K562 (cell line): ENCODE results near the gene POLD1. TPM values are rescaled to one million over a fixed set of nuclear protein-coding genes. Genes with fewer than 3 reads are reported as not detected.
A peak's percentile ranks its signal among the peaks of the same experiment; 100 is the strongest.

Experiments used
- CEBPG ChIP-seq, 3 experiments: fragments of 200-800 bp in 1 of 3; sonication (Bioruptor generic) in 1 of 3; sonication (generic) in 1 of 3; formaldehyde crosslinking in 1 of 3; IDR thresholded peaks in 2 of 3; conservative IDR thresholded peaks in 1 of 3; 2 replicates each; pipeline versions ENCODE4 v1.6.1 to v1.8.0; 2016 to 2022; ENCODE audit warnings: missing compliant biosample characterization in 2 of 3, missing genetic modification characterization in 2 of 3, mild to moderate bottlenecking in 1 of 3, missing genetic modification reagents in 1 of 3
- CHD2 ChIP-seq: IDR thresholded peaks from 2 replicates; pipeline ENCODE4 v1.6.1; 2011; ENCODE audit warnings: low read depth, low read length
- CTCFL ChIP-seq: IDR thresholded peaks from 2 replicates; pipeline ENCODE4 v1.6.1; 2011; ENCODE audit warnings: borderline replicate concordance, low read depth, mild to moderate bottlenecking, moderate library complexity, low read length; ENCODE audit not compliant: insufficient read depth, poor library complexity, severe bottlenecking
- DMBX1 ChIP-seq: fragments of 250-450 bp; sonication (Bioruptor Pico); IDR thresholded peaks from 2 replicates; pipeline ENCODE4 v1.8.0; 2022; ENCODE audit warnings: inconsistent platforms, mild to moderate bottlenecking, moderate library complexity, borderline replicate concordance
- EWSR1 ChIP-seq: fragments of 450-650 bp; IDR thresholded peaks from 2 replicates; pipeline ENCODE4 v1.6.1; 2018; ENCODE audit warnings: borderline replicate concordance, mild to moderate bottlenecking, low read depth, moderate library complexity; ENCODE audit not compliant: partially characterized antibody
- GATAD2B ChIP-seq: fragments of 450-650 bp; IDR thresholded peaks from 2 replicates; pipeline ENCODE4 v1.6.1; 2017; ENCODE audit warnings: mild to moderate bottlenecking, borderline replicate concordance
- HIVEP1 ChIP-seq: fragments of 250-450 bp; sonication (Bioruptor Pico); IDR thresholded peaks from 2 replicates; pipeline ENCODE4 v1.4.0; 2020; ENCODE audit warnings: mild to moderate bottlenecking
- HLTF ChIP-seq: fragments of 450-650 bp; IDR thresholded peaks from 2 replicates; pipeline ENCODE4 v1.6.1; 2016
- KDM5B ChIP-seq: fragments of 200-600 bp; sonication (generic); IDR thresholded peaks from 2 replicates; pipeline ENCODE4 v1.6.1; 2012; ENCODE audit warnings: low read depth, mild to moderate bottlenecking, moderate library complexity, low read length, control low read depth, inconsistent platforms; ENCODE audit not compliant: insufficient replicate concordance
- KLF6 ChIP-seq: fragments of 250-450 bp; sonication (Bioruptor Pico); IDR thresholded peaks from 2 replicates; pipeline ENCODE4 v1.4.0; 2020; ENCODE audit warnings: mild to moderate bottlenecking, moderate library complexity, borderline replicate concordance
- MEF2D ChIP-seq: conservative IDR thresholded peaks from 2 replicates; pipeline ENCODE4 v1.6.1; 2016; ENCODE audit warnings: low read depth, missing genetic modification characterization, missing compliant biosample characterization
- MEIS2 ChIP-seq: fragments of 450-650 bp; IDR thresholded peaks from 2 replicates; pipeline ENCODE4 v1.6.1; 2014; ENCODE audit warnings: mild to moderate bottlenecking; ENCODE audit not compliant: partially characterized antibody
- MLX ChIP-seq, 2 experiments: fragments of 450-650 bp in 1 of 2; sonication (generic) in 1 of 2; formaldehyde crosslinking; conservative IDR thresholded peaks; 2 replicates each; pipeline versions ENCODE4 v1.4.0 to v1.8.1; 2020 to 2022; ENCODE audit warnings: mild to moderate bottlenecking in 1 of 2, missing genetic modification reagents in 1 of 2
- MTA2 ChIP-seq: fragments of 450-650 bp; IDR thresholded peaks from 2 replicates; pipeline ENCODE4 v1.6.1; 2016; ENCODE audit warnings: low read depth
- PHB ChIP-seq: fragments of 250-450 bp; sonication (Bioruptor Pico); IDR thresholded peaks from 2 replicates; pipeline ENCODE4 v1.5.0; 2021
- PREB ChIP-seq: sonication (generic); formaldehyde crosslinking; IDR thresholded peaks from 2 replicates; pipeline ENCODE4 v1.8.1; 2023; ENCODE audit warnings: mild to moderate bottlenecking, missing genetic modification reagents
- SMARCB1 ChIP-seq: IDR thresholded peaks from 2 replicates; pipeline ENCODE4 v1.6.1; 2011; ENCODE audit warnings: improper control_type of control experiment, low read depth; ENCODE audit not compliant: insufficient read length
- TEAD4 ChIP-seq, 2 experiments: sonication (generic) in 1 of 2; formaldehyde crosslinking in 1 of 2; IDR thresholded peaks; 2 replicates each; pipeline versions ENCODE4 v1.6.1 to v1.8.0; 2012 to 2022; ENCODE audit warnings: borderline replicate concordance in 1 of 2, inconsistent platforms in 1 of 2, low read length in 1 of 2, mild to moderate bottlenecking in 1 of 2, missing genetic modification reagents in 1 of 2
- TFAP4 ChIP-seq: sonication (generic); formaldehyde crosslinking; IDR thresholded peaks from 2 replicates; pipeline ENCODE4 v1.8.0; 2022; ENCODE audit warnings: missing genetic modification reagents, mild to moderate bottlenecking, moderate library complexity, borderline replicate concordance
- U2AF2 ChIP-seq: fragments of 200-400 bp; formaldehyde crosslinking; optimal IDR thresholded peaks from 2 replicates; pipeline ENCODE3; 2017; ENCODE audit warnings: low read depth, mild to moderate bottlenecking, low read length
- ZBTB7A ChIP-seq: IDR thresholded peaks from 2 replicates; pipeline ENCODE4 v1.6.1; 2011; ENCODE audit warnings: low read depth, mild to moderate bottlenecking, low read length, moderate library complexity, borderline replicate concordance; ENCODE audit not compliant: control insufficient read depth
- ZNF134 ChIP-seq: fragments of 250-450 bp; sonication (Bioruptor Pico); conservative IDR thresholded peaks from 2 replicates; pipeline ENCODE4 v1.4.0; 2020
- ZNF143 ChIP-seq: sonication (generic); formaldehyde crosslinking; IDR thresholded peaks from 2 replicates; pipeline ENCODE4 v1.9.0; 2022; ENCODE audit warnings: mild to moderate bottlenecking, missing genetic modification reagents
- ZNF253 ChIP-seq: fragments of 250-450 bp; sonication (Bioruptor Pico); conservative IDR thresholded peaks from 2 replicates; pipeline ENCODE4 v1.6.1; 2021; ENCODE audit warnings: mild to moderate bottlenecking
- ZNF551 ChIP-seq: fragments of 250-450 bp; sonication (Bioruptor Pico); IDR thresholded peaks from 2 replicates; pipeline ENCODE4 v1.5.0; 2021; ENCODE audit warnings: mild to moderate bottlenecking, moderate library complexity
- polyA plus RNA-seq, 8 experiments: library from polyadenylated mRNA; depleted of rRNA in 4 of 8; stranded (reverse) in 5 of 8; unstranded in 3 of 8; fragments of >200 nt; fragmentation: Nextera tagmentation in 2 of 8; fragmentation: Illumina TruSeq in 1 of 8; extraction: Ambion mirVana in 2 of 8; extraction: Trizol in 1 of 8; gene quantifications; 2 replicates each; pipeline versions ENCODE4 v1.2.1 to v1.2.3, GENCODE V29; 2011 to 2014; ENCODE audit warnings: inconsistent platforms in 1 of 8, missing spikeins in 1 of 8
- total RNA-seq, 7 experiments: library from RNA; depleted of rRNA in 6 of 7; stranded (reverse); fragments of >200 nt in 6 of 7; fragmentation: Illumina TruSeq in 2 of 7; extraction: Trizol in 2 of 7; gene quantifications; 2 replicates each; pipeline versions ENCODE4 v1.2.1 to v1.2.3, GENCODE V29; 2011 to 2021; ENCODE audit warnings: low replicate concordance in 1 of 7

The POLD1 gene
- total and polyA plus RNA-seq, 9 of the 15 experiments (the other 6 are each of a cell fraction or from before 2014, with no cell fraction given): 1.3 to 312 (median 47.8) TPM

GRCh38 chr19:50377517-50377916 is 6.6 kb upstream of the POLD1 start (continued):
- TF ChIP-seq CTCFL (no peak), EWSR1 (no peak), HLTF (no peak), U2AF2 (no peak), ZBTB7A (peak; percentile 78; the same call in 1 of the 2 replicates), PREB (no peak), TFAP4 (no peak), MEIS2 (peak; percentile 21), KLF6 (no peak), CHD2 (no peak), SMARCB1 (no peak), MTA2 (peak; percentile 52; the same call in 1 of the 2 replicates), CEBPG (CRISPR knock-in tag; IDR thresholded peaks at IDR 0.05) (no peak), CEBPG (tag; conservative IDR thresholded peaks at IDR 0.05 in 1 of 2, IDR thresholded peaks at IDR 0.05 in 1 of 2) (no peak), GATAD2B (no peak), ZNF134 (no peak), ZNF551 (CRISPR knock-in tag) (no peak), TEAD4 (IDR thresholded peaks at IDR 0.05; ENCODE audit: low read length) (no peak), TEAD4 (CRISPR knock-in tag; IDR thresholded peaks at IDR 0.05; ENCODE audit: borderline replicate concordance) (no peak), ZNF143 (CRISPR knock-in tag) (no peak), MEF2D (tag) (no peak), KDM5B (no peak), MLX (CRISPR knock-in tag; conservative IDR thresholded peaks at IDR 0.05) (no peak), ZNF253 (CRISPR knock-in tag) (no peak), PHB (CRISPR knock-in tag) (no peak), HIVEP1 (CRISPR knock-in tag) (no peak), DMBX1 (CRISPR knock-in tag) (no peak)
